Psoas muscle (tissue), 8 donors: ENCODE measurements around the gene DOCK1. TPM values are rescaled to one million over a fixed set of nuclear protein-coding genes. Genes with fewer than 3 reads are reported as not detected.

ENCODE experiments used
- ATAC-seq, 4 donors: fragments of 200-7000 bp; cut with Tn5 transposase; one replicate each; pipeline ENCODE4 v1.9.1; 2020; ENCODE audit warnings: moderate library complexity in 3 of 4, mild to moderate bottlenecking in 2 of 4
- DNase-seq, 2 donors: peaks; one replicate each; pipeline ENCODE4 v3.0.0-alpha.2; 2020
- H3K27ac ChIP-seq: fragments of 200-600 bp; one replicate; pipeline ENCODE4 v1.8.0; 2022
- H3K27me3 ChIP-seq, 3 donors: fragments of 200-600 bp in 1 of 3; one replicate each; pipeline versions ENCODE4 v1.6.1 to v1.8.0; 2013 to 2022; ENCODE audit warnings: low read length in 2 of 3, mild to moderate bottlenecking in 2 of 3, moderate library complexity in 1 of 3; ENCODE audit not compliant: insufficient read depth in 3 of 3
- H3K36me3 ChIP-seq, 2 donors: fragments of 200-600 bp in 1 of 2; one replicate each; pipeline versions ENCODE4 v1.6.1 to v1.8.0; 2013 to 2022; ENCODE audit warnings: low read depth in 1 of 2, mild to moderate bottlenecking in 1 of 2, moderate library complexity in 1 of 2; ENCODE audit not compliant: insufficient read depth in 1 of 2
- H3K4me1 ChIP-seq: fragments of 200-600 bp; one replicate; pipeline ENCODE4 v1.8.0; 2022
- H3K4me3 ChIP-seq: fragments of 200-600 bp; one replicate; pipeline ENCODE4 v1.8.0; 2022; ENCODE audit warnings: mild to moderate bottlenecking
- H3K9me3 ChIP-seq: fragments of 200-600 bp; one replicate; pipeline ENCODE4 v1.8.0; 2022
- CTCF ChIP-seq: fragments of 200-600 bp; IDR thresholded peaks from one replicate; pipeline ENCODE4 v1.8.0; 2022; ENCODE audit warnings: antibody characterized with exemption
- WGBS, 3 donors: extraction: QIAGEN DNeasy Blood & Tissue Kit; methylation state at CpG; one replicate each; pipeline versions ENCODE4 v1.1.6 to v1.1.7; 2013; 5-methylcytosine and 5-hydroxymethylcytosine counted together
- intact Hi-C, 2 donors: fragments of 100-400 bp; cut with DNase I; formaldehyde crosslinking; loops; one replicate each; pipeline versions ENCODE4 v1.11.0 to v1.14.2; 2022
- polyA plus RNA-seq, 3 donors: library from polyadenylated mRNA; stranded (reverse); fragments of 200-250 nt; gene quantifications; one replicate each; pipeline ENCODE4 v1.2.3, GENCODE V29; 2013
- total RNA-seq, 4 donors: library from RNA; stranded (reverse); fragmentation: NEBNext Ultra II Directional in 2 of 4; extraction: Animal tissue kit (Norgen Biotek cat#: 25700) in 2 of 4; gene quantifications; one replicate each; pipeline versions ENCODE4 v1.2.1 to v1.2.4, GENCODE V29; 2021 to 2023
- donor health status: healthy with polysubstance abuse.
- donor health status: DM: no; HTN: no; CAD: no; lungs with moderate emphysema.
- donor health status: Bipolar disorder and iron deficiency.
- donor health status: healthy.
- donor health status: DM: yes; HTN: yes; CAD: no.
- donor health status: DM: no; HTN: no; CAD: no.
- donor health status: DM: no; HTN: no; CAD: no.
- donor health status: DM: yes; HTN: yes; CAD: no.

The DOCK1 gene
- total and polyA plus RNA-seq, 7 donors: 2.1 to 11.3 (median 5.4) TPM

DNA sequence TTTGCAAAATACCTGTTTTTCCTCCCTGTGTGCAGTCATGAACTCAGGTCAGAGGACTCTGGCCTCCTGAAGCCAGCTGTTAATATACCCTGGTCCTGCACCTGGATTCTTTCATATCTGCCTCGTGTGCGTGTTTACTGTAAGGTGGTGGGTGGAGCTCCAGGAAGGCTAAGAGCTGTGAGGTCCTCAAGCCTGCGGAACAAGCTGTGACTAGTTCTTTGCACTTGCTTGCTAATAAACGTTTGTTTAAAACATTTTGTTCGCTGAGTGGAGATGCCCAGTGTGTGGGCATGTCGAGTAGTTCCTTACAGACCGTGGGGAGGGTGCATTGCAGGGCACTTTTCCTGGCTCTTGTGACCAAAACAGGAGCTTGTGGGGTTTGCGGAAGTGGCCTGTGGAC, 139.0 kb downstream of the DOCK1 start:
- no peak overlapping the region for H3K27ac ChIP-seq
- no peaks in the 10 kb centered on the region for H3K4me1 ChIP-seq
- no peaks in the 10 kb centered on the region for H3K27me3 ChIP-seq
- H3K9me3 ChIP-seq: no peaks in the 10 kb centered on the region
- H3K4me3 ChIP-seq: no peak overlapping the region
- no peak for TF ChIP-seq CTCF
- DNase-seq (no peak), ATAC-seq (no peak)
- peaks cover 0 to 10% of the 10 kb centered on the region in 2 donors for H3K36me3 ChIP-seq
- intact Hi-C loops: no loop called here
- 79 to 89% (median 83%) methylated on average over 8 of the region's 8 CpGs for WGBS, 3 donors

GRCh38 chr10:127046975-127047877, 142.0 kb downstream of the DOCK1 start:
- intact Hi-C loops: no loop called here
- WGBS, 3 donors: 92 to 95% (median 93%) methylated on average over 7 of the region's 7 CpGs

GRCh38 chr10:127047878-127048238, 142.6 kb downstream of the DOCK1 start:
- H3K36me3 ChIP-seq: peaks cover 0 to 8% of the 10 kb centered on the region in 2 donors
- DNase-seq: no peak
- no peak overlapping the region for H3K4me3 ChIP-seq
- 94 to 97% (median 95%) methylated on average over 6 of the region's 6 CpGs for WGBS, 3 donors
- ATAC-seq: no peak
- H3K9me3 ChIP-seq: no peaks in the 10 kb centered on the region
- intact Hi-C loops: no loop called here
- H3K27ac ChIP-seq: no peak overlapping the region
- H3K4me1 ChIP-seq: no peaks in the 10 kb centered on the region
- H3K27me3 ChIP-seq: no peaks in the 10 kb centered on the region
- no peak for TF ChIP-seq CTCF

More at GRCh38 chr10:127046975-127047877, 142.0 kb downstream of the DOCK1 start:
- Histone ChIP-seq H3K9me3 (no peaks in the 10 kb centered on the region), H3K27me3 (no peaks in the 10 kb centered on the region), H3K36me3 (peaks cover 0 to 10% of the 10 kb centered on the region in 2 donors), H3K27ac (no peak overlapping the region), H3K4me1 (no peaks in the 10 kb centered on the region), H3K4me3 (no peak overlapping the region)
- no peak for TF ChIP-seq CTCF
- no peak for ATAC-seq
- no peak for DNase-seq

GRCh38 chr10:127048630-127049029, 143.4 kb downstream of the DOCK1 start:
- Histone ChIP-seq H3K9me3 (no peaks in the 10 kb centered on the region), H3K4me3 (no peak overlapping the region), H3K36me3 (peaks cover 0 to 15% of the 10 kb centered on the region in 2 donors), H3K4me1 (no peaks in the 10 kb centered on the region), H3K27me3 (no peaks in the 10 kb centered on the region), H3K27ac (no peak overlapping the region)
- ATAC-seq: no peak
- DNase-seq: no peak
- no peak for TF ChIP-seq CTCF
- intact Hi-C loops: no loop called here
- WGBS, 3 donors: 86 to 89% (median 89%) methylated on average over 6 of the region's 6 CpGs
